GM21447 (cell line): Measurements from ENCODE around the gene COL4A4.

Source experiments
- ATAC-seq: cut with Tn5 transposase; IDR thresholded peaks from one replicate; pipeline ENCODE4 v1.9.1; 2021; ENCODE audit not compliant: unreplicated experiment

Gene COL4A4

GRCh38 chr2:227163485-227163997 is 464 bp downstream of the COL4A4 start:
- ATAC-seq, result peak; percentile 69

- no peak for ATAC-seq
Measured at GRCh38 chr2:227161947-227162346, 2.1 kb downstream of the COL4A4 start.

- ATAC-seq, result no peak
Measured at GRCh38 chr2:227160164-227160563, 3.8 kb downstream of the COL4A4 start.

GRCh38 chr2:227154986-227155774 is 8.8 kb downstream of the COL4A4 start:
- no peak for ATAC-seq

GRCh38 chr2:227153758-227154486 is 10.1 kb downstream of the COL4A4 start:
- no peak for ATAC-seq

GRCh38 chr2:227153307-227153706 is 10.7 kb downstream of the COL4A4 start:
- no peak for ATAC-seq

GRCh38 chr2:227152093-227152766 is 11.8 kb downstream of the COL4A4 start:
- no peak for ATAC-seq

GRCh38 chr2:227150222-227150936 is 13.6 kb downstream of the COL4A4 start:
- no peak for ATAC-seq

- no peak for ATAC-seq
Measured at GRCh38 chr2:227148106-227148505, 15.9 kb downstream of the COL4A4 start.

GRCh38 chr2:227147023-227147422 is 17.0 kb downstream of the COL4A4 start:
- no peak for ATAC-seq

- no peak for ATAC-seq
Measured at GRCh38 chr2:227146456-227146855, 17.5 kb downstream of the COL4A4 start.

- ATAC-seq, result no peak
Measured at GRCh38 chr2:227143895-227144294, 20.1 kb downstream of the COL4A4 start.

GRCh38 chr2:227141301-227141700 is 22.7 kb downstream of the COL4A4 start:
- no peak for ATAC-seq

- no peak for ATAC-seq
Measured at GRCh38 chr2:227134591-227134990, 29.4 kb downstream of the COL4A4 start.

- no peak for ATAC-seq
Measured at GRCh38 chr2:227132986-227133385, 31.0 kb downstream of the COL4A4 start.

GRCh38 chr2:227130636-227131035 is 33.4 kb downstream of the COL4A4 start:
- no peak for ATAC-seq

- no peak for ATAC-seq
Measured at GRCh38 chr2:227127201-227127600, 36.8 kb downstream of the COL4A4 start.

- no peak for ATAC-seq
Measured at GRCh38 chr2:227125506-227125905, 38.5 kb downstream of the COL4A4 start.

- no peak for ATAC-seq
Measured at GRCh38 chr2:227124811-227125210, 39.2 kb downstream of the COL4A4 start.

GRCh38 chr2:227123697-227124096 is 40.3 kb downstream of the COL4A4 start:
- no peak for ATAC-seq

- ATAC-seq, result no peak
Measured at GRCh38 chr2:227118353-227118752, 45.7 kb downstream of the COL4A4 start.
